ENCODE measurements around the gene PLXNA4.
"Not testable (repeated sequence)": the region's sequence is repeated elsewhere in the genome, so short reads cannot be mapped to it uniquely, and the experiment has no call there.

Gene PLXNA4

GRCh38 chr7:132412435-132412834 is 163.8 kb downstream of the PLXNA4 start:
- DNase-seq: no peak

GRCh38 chr7:132410861-132411541 is 165.3 kb downstream of the PLXNA4 start:
- DNase-seq: no peak

- no peak for DNase-seq
Observed at GRCh38 chr7:132410385-132410784, 165.9 kb downstream of the PLXNA4 start.

GRCh38 chr7:132407764-132408163 is 168.5 kb downstream of the PLXNA4 start:
- no peak for DNase-seq

- no peak for DNase-seq
Observed at GRCh38 chr7:132406039-132406438, 170.2 kb downstream of the PLXNA4 start.

- DNase-seq: no peak
Observed at GRCh38 chr7:132404261-132404660, 172.0 kb downstream of the PLXNA4 start.

GRCh38 chr7:132403465-132404110 is 172.7 kb downstream of the PLXNA4 start:
- no peak for DNase-seq

- DNase-seq: no peak
Observed at GRCh38 chr7:132402751-132403245, 173.5 kb downstream of the PLXNA4 start.

GRCh38 chr7:132402096-132402495 is 174.2 kb downstream of the PLXNA4 start:
- DNase-seq: no peak

GRCh38 chr7:132400561-132401142 is 175.6 kb downstream of the PLXNA4 start:
- no peak for DNase-seq

- no peak for DNase-seq
Observed at GRCh38 chr7:132399367-132399766, 176.9 kb downstream of the PLXNA4 start.

GRCh38 chr7:132398253-132398925 is 177.9 kb downstream of the PLXNA4 start:
- DNase-seq: no peak

GRCh38 chr7:132397070-132397469 is 179.2 kb downstream of the PLXNA4 start:
- DNase-seq: no peak

- no peak for DNase-seq
Observed at GRCh38 chr7:132395361-132395760, 180.9 kb downstream of the PLXNA4 start.

GRCh38 chr7:132394283-132395198 is 181.7 kb downstream of the PLXNA4 start:
- no peak for DNase-seq

- no peak for DNase-seq
Observed at GRCh38 chr7:132393789-132394261, 182.4 kb downstream of the PLXNA4 start.

GRCh38 chr7:132392713-132393112 is 183.6 kb downstream of the PLXNA4 start:
- DNase-seq: no peak

- DNase-seq: no peak
Observed at GRCh38 chr7:132390705-132391104, 185.6 kb downstream of the PLXNA4 start.

GRCh38 chr7:132390049-132390448 is 186.2 kb downstream of the PLXNA4 start:
- not testable (repeated sequence) for DNase-seq

GRCh38 chr7:132388688-132389087 is 187.6 kb downstream of the PLXNA4 start:
- DNase-seq: no peak

GRCh38 chr7:132387596-132387995 is 188.7 kb downstream of the PLXNA4 start:
- no peak for DNase-seq

- no peak for DNase-seq
Observed at GRCh38 chr7:132386201-132386681, 190.0 kb downstream of the PLXNA4 start.

Data from NCI-H1930 (cell line).